GM12878 (cell line): ENCODE data around the gene UMAD1. TPM values are rescaled to one million over a fixed set of nuclear protein-coding genes. Genes with fewer than 3 reads are reported as not detected.

ENCODE experiments used
- ATAC-seq: fragments of 200-7000 bp; cut with Tn5 transposase; 3 replicates; pipeline ENCODE4 v1.9.1; 2020; ENCODE audit warnings: mild to moderate bottlenecking, moderate library complexity
- BruUV-seq: library from RNA; stranded (reverse); fragments of 400-500 nt; replicated peaks from 2 replicates; lab custom pipeline; 2021; lab: Mats Ljungman, UMichigan
- CTCF ChIA-PET: fragments of 300-600 bp; sonication (Branson Sonifier 250); formaldehyde crosslinking; extraction: SDS; loops from one replicate; lab custom pipeline; 2021; ENCODE audit warnings: inconsistent platforms; lab: Yijun Ruan, JAX
- POLR2A ChIA-PET: fragments of 350-600 bp; formaldehyde crosslinking; extraction: SDS; loops from one replicate; lab custom pipeline; 2021; ENCODE audit warnings: inconsistent platforms; lab: Charles Lee
- RAD21 ChIA-PET: fragments of 300-600 bp; sonication (Branson Sonifier 250); formaldehyde crosslinking; loops from one replicate; lab custom pipeline; 2023; ENCODE audit warnings: antibody characterized with exemption; ENCODE audit not compliant: unreplicated experiment; lab: Charles Lee
- SMC1A ChIA-PET: fragments of 300-600 bp; sonication (Branson Sonifier 250); formaldehyde crosslinking; loops from one replicate; lab custom pipeline; 2023; ENCODE audit not compliant: unreplicated experiment, uncharacterized antibody; lab: Charles Lee
- DNase-seq: peaks from one replicate; pipeline ENCODE4 v3.0.0-alpha.2; 2011; ENCODE audit warnings: low read depth, low spot score
- FAIRE-seq: peaks from 3 replicates; lab custom pipeline; 2011; peaks lifted over from hg19 to GRCh38; lab: Jason Lieb, UNC
- H2AFZ ChIP-seq: 2 replicates; pipeline ENCODE4 v1.6.0; 2011; ENCODE audit warnings: low read depth, low read length, control low read depth; ENCODE audit not compliant: control insufficient read depth
- H3K27ac ChIP-seq: 2 replicates; pipeline ENCODE4 v1.5.1; 2011; ENCODE audit warnings: control low read depth; ENCODE audit not compliant: control insufficient read depth, insufficient read depth
- H3K27me3 ChIP-seq, 2 experiments: replicated peaks in 1 of 2; 2 replicates each; pipeline versions ENCODE4 v1.6.0 to v1.6.1; 2011; ENCODE audit warnings: low read length in 1 of 2; ENCODE audit not compliant: control insufficient read depth in 2 of 2, insufficient read depth in 2 of 2
- H3K36me3 ChIP-seq, 2 experiments: 2 replicates each; pipeline ENCODE4 v1.5.1; 2011; ENCODE audit warnings: low read length in 1 of 2; ENCODE audit not compliant: control insufficient read depth in 2 of 2, insufficient read depth in 2 of 2
- H3K4me1 ChIP-seq: 2 replicates; pipeline ENCODE4 v1.6.1; 2011; ENCODE audit warnings: mild to moderate bottlenecking, low read length, moderate library complexity, mixed read lengths; ENCODE audit not compliant: control insufficient read depth, insufficient read depth
- H3K4me2 ChIP-seq: 2 replicates; pipeline ENCODE4 v1.6.0; 2011; ENCODE audit warnings: control low read depth; ENCODE audit not compliant: control insufficient read depth, insufficient read depth
- H3K4me3 ChIP-seq: fragments of 200-600 bp; sonication (generic); 2 replicates; pipeline ENCODE4 v1.5.1; 2016
- H3K79me2 ChIP-seq: 2 replicates; pipeline ENCODE4 v1.6.0; 2011; ENCODE audit warnings: low read length; ENCODE audit not compliant: control insufficient read depth, insufficient read depth
- H3K9ac ChIP-seq: 2 replicates; pipeline ENCODE4 v1.8.0; 2011; ENCODE audit warnings: low read length, control low read depth, mixed read lengths; ENCODE audit not compliant: control insufficient read depth, insufficient read depth
- H3K9me3 ChIP-seq: replicated peaks from 3 replicates; pipeline ENCODE4 v1.5.1; 2011; ENCODE audit warnings: mild to moderate bottlenecking, low read length; ENCODE audit not compliant: control insufficient read depth, insufficient read depth
- H4K20me1 ChIP-seq: 2 replicates; pipeline ENCODE4 v1.6.0; 2011; ENCODE audit not compliant: control insufficient read depth, insufficient read depth
- NFYB ChIP-seq: IDR thresholded peaks from 2 replicates; pipeline ENCODE4 v1.6.1; 2011; ENCODE audit warnings: low read depth, mild to moderate bottlenecking, low read length, improper control_type of control experiment, moderate library complexity; ENCODE audit not compliant: insufficient read depth
- NR2C2 ChIP-seq: IDR thresholded peaks from 2 replicates; pipeline ENCODE4 v1.6.1; 2011; ENCODE audit warnings: borderline replicate concordance, low read depth; ENCODE audit not compliant: control insufficient read depth, insufficient read length
- POU2F2 ChIP-seq: IDR thresholded peaks from 3 replicates; pipeline ENCODE4 v1.6.1; 2011; ENCODE audit warnings: low read depth, mild to moderate bottlenecking, low read length, borderline replicate concordance
- USF2 ChIP-seq: IDR thresholded peaks from 2 replicates; pipeline ENCODE4 v1.6.1; 2011; ENCODE audit warnings: low read depth, low read length, improper control_type of control experiment, borderline replicate concordance
- ZBTB40 ChIP-seq: fragments of 450-650 bp; IDR thresholded peaks from 2 replicates; pipeline ENCODE4 v1.6.1; 2016; ENCODE audit warnings: mild to moderate bottlenecking, moderate library complexity, borderline replicate concordance
- WGBS: methylation state at CpG from one replicate; pipeline ENCODE4 v1.1.6; 2016; ENCODE audit warnings: low lambda C conversion rate; ENCODE audit not compliant: insufficient replicate concordance, insufficient coverage; ENCODE audit errors: missing lambda C conversion rate; 5-methylcytosine and 5-hydroxymethylcytosine counted together
- in situ Hi-C: fragments of 300-500 bp; cut with MboI; formaldehyde crosslinking; loops from 9 replicates; pipeline ENCODE4 v1.14.3; 2018; ENCODE audit warnings: mixed read lengths
- intact Hi-C: fragments of 100-400 bp; cut with micrococcal nuclease; formaldehyde crosslinking; loops from one replicate; pipeline ENCODE4 v1.14.2; 2022; ENCODE audit not compliant: unreplicated experiment
- polyA plus RNA-seq, 11 experiments: library from polyadenylated mRNA; depleted of rRNA in 4 of 11; unstranded in 6 of 11; stranded (reverse) in 5 of 11; fragments of >200 nt; fragmentation: Nextera tagmentation in 4 of 11; fragmentation: Illumina TruSeq in 1 of 11; extraction: Ambion mirVana in 4 of 11; extraction: Trizol in 1 of 11; gene quantifications; 1 replicate in 1 of 11; 2 replicates in 10 of 11; pipeline versions ENCODE4 v1.2.1 to v1.2.3, GENCODE V29; 2011 to 2016; ENCODE audit warnings: inconsistent platforms in 2 of 11, missing spikeins in 2 of 11, low read depth in 1 of 11
- total RNA-seq, 4 experiments: library from RNA; depleted of rRNA in 3 of 4; stranded (reverse); fragments of >200 nt in 3 of 4; fragmentation: Illumina TruSeq in 1 of 4; extraction: Trizol in 1 of 4; gene quantifications; 2 replicates each; pipeline versions ENCODE4 v1.2.1 to v1.2.3, GENCODE V29; 2013 to 2021

Gene UMAD1
- total and polyA plus RNA-seq, 10 of the 15 experiments (the other 5 are each of a cell fraction or from before 2014, with no cell fraction given), result 6.0 to 28.6 (median 9.3) TPM

GRCh38 chr7:7848246-7848645, 207.7 kb downstream of the UMAD1 start:
- FAIRE-seq, result peak; percentile 56
- CTCF ChIA-PET, result interaction anchor here (0.7 to 2.0 kb wide), 4 partner anchors 12 to 936 kb away, joined by 3 to 5 read pairs (median 4); no protein-coding TSS in a partner anchor
- H3K27me3 ChIP-seq, result no peaks in the 10 kb centered on the region
- no peaks in the 10 kb centered on the region for H4K20me1 ChIP-seq
- no TSS peak for BruUV-seq
- SMC1A ChIA-PET, result interaction anchor here (0.8 to 7.5 kb wide), 9 partner anchors 11 to 244 kb away, joined by 3 to 34 read pairs (median 5); no protein-coding TSS in a partner anchor
- H3K4me2 ChIP-seq, result no peak overlapping the region
- TF ChIP-seq POU2F2 (no peak), NFYB (no peak), USF2 (no peak), NR2C2 (no peak)
- no peak overlapping the region for H3K4me3 ChIP-seq
- WGBS, result 5% methylated on average over 2 of the region's 2 CpGs
- in situ Hi-C loops (no loop called here), intact Hi-C loops (no loop called here)
- no peaks in the 10 kb centered on the region; the same call in 1 of the 3 replicates for H3K9me3 ChIP-seq
- no peak for DNase-seq
- no peak overlapping the region for H3K9ac ChIP-seq
- H3K36me3 ChIP-seq, result no peaks in the 10 kb centered on the region
- H3K27ac ChIP-seq, result no peak overlapping the region
- no peaks in the 10 kb centered on the region for H3K79me2 ChIP-seq
- no peaks in the 10 kb centered on the region for H3K4me1 ChIP-seq
- RAD21 ChIA-PET, result interaction anchor here (1.7 kb wide), 1 partner anchor 167 kb away, joined by 3 read pairs; no protein-coding TSS in a partner anchor
- H2AFZ ChIP-seq, result no peak overlapping the region
- POLR2A ChIA-PET, result interaction anchor here (0.8 to 1.4 kb wide), 2 partner anchors 8 to 15 kb away, joined by 3 to 5 read pairs; no protein-coding TSS in a partner anchor
- ATAC-seq, result peak; percentile 82

- no peak for DNase-seq
- WGBS, result 78% methylated on average over 3 of the region's 3 CpGs
- no peak for ATAC-seq
- Histone ChIP-seq H3K9me3 (no peaks in the 10 kb centered on the region; the same call in 1 of the 3 replicates), H3K4me3 (no peak overlapping the region), H3K27ac (no peak overlapping the region), H2AFZ (no peak overlapping the region), H3K4me2 (no peak overlapping the region), H3K36me3 (no peaks in the 10 kb centered on the region), H3K79me2 (no peaks in the 10 kb centered on the region), H3K9ac (no peak overlapping the region), H3K4me1 (no peaks in the 10 kb centered on the region), H3K27me3 (no peaks in the 10 kb centered on the region), H4K20me1 (no peaks in the 10 kb centered on the region)
- in situ Hi-C loops, result no loop called here
- no peak for FAIRE-seq
- intact Hi-C loops, result no loop called here
- TF ChIP-seq ZBTB40, result no peak
- BruUV-seq, result no TSS peak
- ChIA-PET CTCF (interaction anchor here (0.7 to 2.0 kb wide), 5 partner anchors 8 to 936 kb away, joined by 3 to 5 read pairs (median 4); no protein-coding TSS in a partner anchor), POLR2A (interaction anchor here (0.8 to 1.4 kb wide), 2 partner anchors 8 to 15 kb away, joined by 3 to 5 read pairs; no protein-coding TSS in a partner anchor), RAD21 (interaction anchor here (1.7 kb wide), 1 partner anchor 168 kb away, joined by 3 read pairs; no protein-coding TSS in a partner anchor), SMC1A (interaction anchor here (1.1 to 7.5 kb wide), 7 partner anchors 10 to 95 kb away, joined by 3 to 34 read pairs (median 5); no protein-coding TSS in a partner anchor)
Measured at GRCh38 chr7:7848892-7849291, 208.3 kb downstream of the UMAD1 start.
